CD4-positive, alpha-beta T cell treated with Interleukin-12 subunit alpha and Interleukin-12 subunit beta, for 1 hour (primary cell): ENCODE results near the gene ZNF212.

Experiments
- DNase-seq: peaks from one replicate; pipeline ENCODE4 v3.0.0-alpha.2; 2020

Gene ZNF212

GRCh38 chr7:149289262-149289661, 49.8 kb downstream of the ZNF212 start:
- DNase-seq, result no peak

- no peak for DNase-seq
Measured at GRCh38 chr7:149289856-149290255, 50.4 kb downstream of the ZNF212 start.

- DNase-seq, result no peak
Measured at GRCh38 chr7:149291036-149291780, 51.8 kb downstream of the ZNF212 start.

GRCh38 chr7:149291781-149292461, 52.5 kb downstream of the ZNF212 start:
- no peak for DNase-seq

- no peak for DNase-seq
Measured at GRCh38 chr7:149292462-149292823, 53.0 kb downstream of the ZNF212 start.

GRCh38 chr7:149293338-149293737, 53.9 kb downstream of the ZNF212 start:
- no peak for DNase-seq

- no peak for DNase-seq
Measured at GRCh38 chr7:149293946-149294633, 54.6 kb downstream of the ZNF212 start.

- DNase-seq, result no peak
Measured at GRCh38 chr7:149294634-149295480, 55.4 kb downstream of the ZNF212 start.

- no peak for DNase-seq
Measured at GRCh38 chr7:149295481-149295850, 56.0 kb downstream of the ZNF212 start.

- no peak for DNase-seq
Measured at GRCh38 chr7:149296368-149296767, 56.9 kb downstream of the ZNF212 start.

GRCh38 chr7:149297034-149297755, 57.7 kb downstream of the ZNF212 start:
- DNase-seq, result no peak

- no peak for DNase-seq
Measured at GRCh38 chr7:149300620-149301285, 61.3 kb downstream of the ZNF212 start.

- no peak for DNase-seq
Measured at GRCh38 chr7:149302222-149302621, 62.8 kb downstream of the ZNF212 start.

- no peak for DNase-seq
Measured at GRCh38 chr7:149302865-149303264, 63.4 kb downstream of the ZNF212 start.

- no peak for DNase-seq
Measured at GRCh38 chr7:149304006-149304405, 64.6 kb downstream of the ZNF212 start.
